Subcutaneous adipose tissue (tissue), 4 donors: ENCODE results near the gene GFI1. TPM values are rescaled to one million over a fixed set of nuclear protein-coding genes. Genes with fewer than 3 reads are reported as not detected.

Experiments
- CTCF ChIP-seq: fragments of 450-650 bp; IDR thresholded peaks from one replicate; pipeline ENCODE4 v1.5.1; 2016; ENCODE audit warnings: low read depth, mild to moderate bottlenecking, control low read depth, antibody characterized with exemption, moderate library complexity
- total RNA-seq, 4 donors: library from RNA; depleted of rRNA; stranded (reverse); fragments of >200 nt; gene quantifications; one replicate each; pipeline ENCODE4 v1.1.0, GENCODE V29; 2016

The GFI1 gene
- total RNA-seq, result 1 to 10 TPM in 1 of 4 donors, under 1 TPM in 2, not detected in 1; 0.44 to 1.6 (median 0.68) TPM

GRCh38 chr1:92486251-92487077, at the start of gene GFI1:
GFI1 (minus strand) TSS chr1:92486925; CDS start chr1:92483487, 3,438 bp downstream.
- no peak for TF ChIP-seq CTCF

GRCh38 chr1:92527670-92528069, 40.9 kb upstream of the GFI1 start:
- no peak for TF ChIP-seq CTCF

GRCh38 chr1:92519043-92519442, 32.3 kb upstream of the GFI1 start:
- TF ChIP-seq CTCF, result no peak

- no peak for TF ChIP-seq CTCF
Observed at GRCh38 chr1:92516574-92516973, 29.8 kb upstream of the GFI1 start.

GRCh38 chr1:92515796-92516201, 29.1 kb upstream of the GFI1 start:
- no peak for TF ChIP-seq CTCF

- TF ChIP-seq CTCF, result no peak
Observed at GRCh38 chr1:92511541-92511940, 24.8 kb upstream of the GFI1 start.

- TF ChIP-seq CTCF, result no peak
Observed at GRCh38 chr1:92509619-92510018, 22.9 kb upstream of the GFI1 start.
